Lower lobe of right lung (tissue), 2 donors: Measurements from ENCODE around the gene RHNO1. TPM values are rescaled to one million over a fixed set of nuclear protein-coding genes. Genes with fewer than 3 reads are reported as not detected.
A peak's percentile ranks its signal among the peaks of the same experiment; 100 is the strongest.

Experiments
- ATAC-seq, 2 donors: fragments of 200-7000 bp; cut with Tn5 transposase; one replicate each; pipeline ENCODE4 v1.9.1; 2020 to 2022; ENCODE audit warnings: mild to moderate bottlenecking in 2 of 2, moderate library complexity in 2 of 2
- DNase-seq: peaks from one replicate; pipeline ENCODE4 v3.0.0-alpha.2; 2020
- H3K27ac ChIP-seq: fragments of 200-600 bp; one replicate; pipeline ENCODE4 v1.8.0; 2022
- H3K27me3 ChIP-seq: fragments of 200-600 bp; one replicate; pipeline ENCODE4 v1.8.0; 2022; ENCODE audit warnings: low read depth
- H3K36me3 ChIP-seq: fragments of 200-600 bp; one replicate; pipeline ENCODE4 v1.8.0; 2022; ENCODE audit warnings: mild to moderate bottlenecking
- H3K4me1 ChIP-seq: fragments of 200-600 bp; one replicate; pipeline ENCODE4 v1.8.0; 2022
- H3K4me3 ChIP-seq: fragments of 200-600 bp; one replicate; pipeline ENCODE4 v1.8.0; 2022; ENCODE audit warnings: mild to moderate bottlenecking
- H3K9me3 ChIP-seq: fragments of 200-600 bp; one replicate; pipeline ENCODE4 v1.8.0; 2022
- CTCF ChIP-seq: fragments of 200-600 bp; IDR thresholded peaks from one replicate; pipeline ENCODE4 v1.8.0; 2022; ENCODE audit warnings: antibody characterized with exemption, mild to moderate bottlenecking
- intact Hi-C: fragments of 100-400 bp; cut with DNase I; formaldehyde crosslinking; loops from one replicate; pipeline ENCODE4 v1.11.0; 2022
- total RNA-seq: library from RNA; stranded (reverse); fragmentation: NEBNext Ultra II Directional; extraction: Animal tissue kit (Norgen Biotek cat#: 25700); gene quantifications from one replicate; pipeline ENCODE4 v1.2.1, GENCODE V29; 2021
- donor health status: DM: no; HTN: yes; CAD: no; lungs with severe emphysema.

The RHNO1 gene
- total RNA-seq, 1 donor from 2014 or later, result 12.8 TPM

GRCh38 chr12:2834581-2835491 is 42.2 kb upstream of the RHNO1 start, which contains the start of gene NRIP2:
NRIP2 (minus strand) TSS chr12:2835035; CDS start chr12:2834983, 52 bp downstream.
- no peak for DNase-seq

GRCh38 chr12:2835691-2836403 is 41.2 kb upstream of the RHNO1 start:
- Histone ChIP-seq H3K27ac (no peak overlapping the region), H3K9me3 (no peaks in the 10 kb centered on the region), H3K4me1 (peaks cover 7% of the 10 kb centered on the region), H3K4me3 (no peak overlapping the region), H3K36me3 (peaks cover 18% of the 10 kb centered on the region), H3K27me3 (no peaks in the 10 kb centered on the region)
- intact Hi-C loops, result no loop called here
- TF ChIP-seq CTCF, result no peak
- no peak for DNase-seq
- ATAC-seq, result no peak

More at GRCh38 chr12:2834581-2835491, 42.2 kb upstream of the RHNO1 start, which contains the start of gene NRIP2:
- intact Hi-C loops, result no loop called here
- peaks cover 7% of the 10 kb centered on the region for H3K4me1 ChIP-seq
- H3K9me3 ChIP-seq, result no peaks in the 10 kb centered on the region
- no peak for TF ChIP-seq CTCF
- peak within 1 kb of the TSS; percentile 2 for H3K4me3 ChIP-seq
- ATAC-seq, result peak; percentile 31 to 54
- H3K27ac ChIP-seq, result no peak within 1 kb of the TSS
- H3K27me3 ChIP-seq, result no peaks in the 10 kb centered on the region
- H3K36me3 ChIP-seq, result peaks cover 28% of the 10 kb centered on the region

DNA sequence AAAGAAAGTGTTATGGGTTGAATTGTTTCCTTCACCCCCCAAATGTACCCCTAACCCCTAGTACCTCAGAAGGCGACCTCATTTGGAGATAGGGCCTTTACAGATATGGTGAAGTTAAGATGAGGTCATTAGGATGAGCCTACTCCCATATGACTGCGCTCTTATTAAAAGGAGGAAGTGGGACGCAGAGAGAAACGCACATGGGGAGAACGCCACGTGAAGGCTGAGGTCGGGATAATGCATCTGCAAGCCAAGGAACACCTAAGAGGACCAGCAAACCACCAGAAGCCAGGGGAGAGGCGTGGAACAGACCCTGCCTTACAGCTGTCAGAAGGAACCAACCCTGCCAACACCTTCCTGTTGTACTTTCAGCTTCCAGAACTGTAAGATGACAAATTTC is 40.4 kb upstream of the RHNO1 start:
- DNase-seq (no peak), ATAC-seq (no peak)
- Histone ChIP-seq H3K36me3 (peaks cover 13% of the 10 kb centered on the region), H3K4me3 (no peak overlapping the region), H3K27me3 (no peaks in the 10 kb centered on the region), H3K9me3 (no peaks in the 10 kb centered on the region), H3K4me1 (peaks cover 7% of the 10 kb centered on the region), H3K27ac (no peak overlapping the region)
- intact Hi-C loops, result no loop called here
- TF ChIP-seq CTCF, result no peak

- Histone ChIP-seq H3K27me3 (no peaks in the 10 kb centered on the region), H3K36me3 (peaks cover 27% of the 10 kb centered on the region), H3K9me3 (no peaks in the 10 kb centered on the region), H3K4me1 (no peaks in the 10 kb centered on the region), H3K4me3 (no peak overlapping the region), H3K27ac (no peak overlapping the region)
- TF ChIP-seq CTCF, result no peak
- no peak for DNase-seq
- intact Hi-C loops, result no loop called here
- ATAC-seq, result no peak
Measured at GRCh38 chr12:2841056-2841650, 35.9 kb upstream of the RHNO1 start.

DNA sequence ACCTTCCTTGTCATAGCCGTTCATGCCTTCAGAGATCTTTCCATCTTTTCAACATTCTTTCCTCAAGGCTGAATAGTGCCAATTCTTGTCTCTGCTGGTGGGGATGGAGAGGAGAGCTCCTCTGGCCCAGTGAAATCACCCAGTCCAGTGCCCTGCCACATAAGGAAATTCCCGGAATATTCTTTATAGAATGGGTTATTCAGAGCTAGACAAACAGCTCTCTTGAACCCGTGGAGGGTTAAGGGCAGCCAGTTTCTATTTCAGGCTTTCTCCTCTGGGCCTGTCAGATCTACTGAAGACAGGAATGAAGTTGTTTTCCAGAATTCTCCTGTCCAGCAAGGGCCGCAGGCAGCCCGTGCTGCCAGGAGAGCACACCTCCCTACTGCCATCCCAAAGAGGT is 34.1 kb upstream of the RHNO1 start:
- no peak for TF ChIP-seq CTCF
- Histone ChIP-seq H3K4me3 (no peak overlapping the region), H3K27ac (no peak overlapping the region), H3K4me1 (no peaks in the 10 kb centered on the region), H3K36me3 (peaks cover 31% of the 10 kb centered on the region), H3K27me3 (no peaks in the 10 kb centered on the region), H3K9me3 (no peaks in the 10 kb centered on the region)
- DNase-seq (no peak), ATAC-seq (no peak)
- intact Hi-C loops, result no loop called here
